NCI-H446 treated with DMSO at 0.1 percent for 48 hours (cell line): ENCODE results near the gene SH3RF3.

Experiments
- DNase-seq: peaks from one replicate; lab custom pipeline; 2025; lab: John Stamatoyannopoulos, UW

The SH3RF3 gene

GRCh38 chr2:109183871-109184270 lies 54.9 kb downstream of the SH3RF3 start:
- no peak for DNase-seq

- no peak for DNase-seq
Observed at GRCh38 chr2:109184368-109184767, 55.4 kb downstream of the SH3RF3 start.

- peak; percentile 7 for DNase-seq
Observed at GRCh38 chr2:109185338-109185737, 56.3 kb downstream of the SH3RF3 start.

GRCh38 chr2:109185821-109186570 lies 57.0 kb downstream of the SH3RF3 start:
- no peak for DNase-seq

GRCh38 chr2:109186656-109187250 lies 57.7 kb downstream of the SH3RF3 start:
- DNase-seq, result no peak

GRCh38 chr2:109187711-109188495 lies 58.9 kb downstream of the SH3RF3 start:
- no peak for DNase-seq

- no peak for DNase-seq
Observed at GRCh38 chr2:109188496-109188890, 59.5 kb downstream of the SH3RF3 start.

GRCh38 chr2:109188898-109189297 lies 59.9 kb downstream of the SH3RF3 start:
- no peak for DNase-seq

GRCh38 chr2:109189751-109190150 lies 60.7 kb downstream of the SH3RF3 start:
- no peak for DNase-seq

GRCh38 chr2:109193807-109194619 lies 65.0 kb downstream of the SH3RF3 start:
- DNase-seq, result no peak

- no peak for DNase-seq
Observed at GRCh38 chr2:109194620-109194937, 65.6 kb downstream of the SH3RF3 start.

- DNase-seq, result peak; percentile 5
Observed at GRCh38 chr2:109195193-109196045, 66.4 kb downstream of the SH3RF3 start.

- DNase-seq, result no peak
Observed at GRCh38 chr2:109196081-109196875, 67.3 kb downstream of the SH3RF3 start.

GRCh38 chr2:109197491-109198418 lies 68.8 kb downstream of the SH3RF3 start:
- DNase-seq, result no peak

- no peak for DNase-seq
Observed at GRCh38 chr2:109199790-109200189, 70.8 kb downstream of the SH3RF3 start.

- DNase-seq, result no peak
Observed at GRCh38 chr2:109200616-109201464, 71.8 kb downstream of the SH3RF3 start.

- no peak for DNase-seq
Observed at GRCh38 chr2:109201465-109202327, 72.7 kb downstream of the SH3RF3 start.
